PC-9 (cell line): ENCODE measurements around the gene GOLGA8A.
"Not testable (repeated sequence)": the region's sequence is repeated elsewhere in the genome, so short reads cannot be mapped to it uniquely, and the experiment has no call there.

Experiments
- EZH2 ChIP-seq: fragments of 200-600 bp; sonication (generic); IDR thresholded peaks from 2 replicates; pipeline ENCODE4 v1.8.0; 2017; ENCODE audit warnings: antibody characterized with exemption, low read depth
- TF ChIP-seq, protein P1 (sequence below): fragments of 200-600 bp; sonication (generic); conservative IDR thresholded peaks from 2 replicates; pipeline ENCODE4 v1.6.1; 2017; ENCODE audit warnings: mixed run types, antibody characterized with exemption, mild to moderate bottlenecking, moderate library complexity

- TF ChIP-seq EZH2, result not testable (repeated sequence)
- TF ChIP-seq, protein P1, sequence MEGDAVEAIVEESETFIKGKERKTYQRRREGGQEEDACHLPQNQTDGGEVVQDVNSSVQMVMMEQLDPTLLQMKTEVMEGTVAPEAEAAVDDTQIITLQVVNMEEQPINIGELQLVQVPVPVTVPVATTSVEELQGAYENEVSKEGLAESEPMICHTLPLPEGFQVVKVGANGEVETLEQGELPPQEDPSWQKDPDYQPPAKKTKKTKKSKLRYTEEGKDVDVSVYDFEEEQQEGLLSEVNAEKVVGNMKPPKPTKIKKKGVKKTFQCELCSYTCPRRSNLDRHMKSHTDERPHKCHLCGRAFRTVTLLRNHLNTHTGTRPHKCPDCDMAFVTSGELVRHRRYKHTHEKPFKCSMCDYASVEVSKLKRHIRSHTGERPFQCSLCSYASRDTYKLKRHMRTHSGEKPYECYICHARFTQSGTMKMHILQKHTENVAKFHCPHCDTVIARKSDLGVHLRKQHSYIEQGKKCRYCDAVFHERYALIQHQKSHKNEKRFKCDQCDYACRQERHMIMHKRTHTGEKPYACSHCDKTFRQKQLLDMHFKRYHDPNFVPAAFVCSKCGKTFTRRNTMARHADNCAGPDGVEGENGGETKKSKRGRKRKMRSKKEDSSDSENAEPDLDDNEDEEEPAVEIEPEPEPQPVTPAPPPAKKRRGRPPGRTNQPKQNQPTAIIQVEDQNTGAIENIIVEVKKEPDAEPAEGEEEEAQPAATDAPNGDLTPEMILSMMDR, result not testable (repeated sequence)
Observed at GRCh38 chr15:34420953-34421352, 16.7 kb downstream of the GOLGA8A start.
